HepG2 (cell line): ENCODE data around the gene NLGN4X. TPM values are rescaled to one million over a fixed set of nuclear protein-coding genes. Genes with fewer than 3 reads are reported as not detected.

Experiments
- SYNCRIP ChIP-seq: fragments of 200-400 bp; formaldehyde crosslinking; IDR thresholded peaks from 2 replicates; pipeline ENCODE4 v1.6.1; 2018; ENCODE audit warnings: mild to moderate bottlenecking, low read depth, low read length; ENCODE audit not compliant: insufficient read depth
- ZNF556 ChIP-seq: sonication (generic); formaldehyde crosslinking; IDR thresholded peaks from 2 replicates; pipeline ENCODE4 v1.4.0; 2020; ENCODE audit warnings: mild to moderate bottlenecking, missing genetic modification reagents, borderline replicate concordance
- ZNF83 ChIP-seq: sonication (generic); formaldehyde crosslinking; IDR thresholded peaks from 2 replicates; pipeline ENCODE4 v1.4.0; 2020; ENCODE audit warnings: missing genetic modification reagents, mild to moderate bottlenecking, borderline replicate concordance
- polyA plus RNA-seq, 8 experiments: library from polyadenylated mRNA; depleted of rRNA in 3 of 8; stranded (reverse) in 7 of 8; unstranded in 1 of 8; fragments of >200 nt; fragmentation: Illumina TruSeq in 4 of 8; extraction: Trizol in 4 of 8; gene quantifications; 2 replicates each; pipeline versions ENCODE4 v1.2.1 to v1.2.3, GENCODE V29; 2011 to 2016; ENCODE audit warnings: low read depth in 4 of 8, missing spikeins in 1 of 8, mixed read lengths in 1 of 8; ENCODE audit not compliant: insufficient read depth in 1 of 8
- total RNA-seq, 5 experiments: library from RNA; depleted of rRNA; stranded (reverse); fragments of >200 nt; fragmentation: Illumina TruSeq; extraction: Trizol; gene quantifications; 2 replicates each; pipeline ENCODE4 v1.2.3, GENCODE V29; 2016; ENCODE audit warnings: low read depth in 1 of 5
- TF ChIP-seq, protein P1 (sequence below): IDR thresholded peaks from 2 replicates; pipeline ENCODE4 v1.6.1; 2012; ENCODE audit warnings: low read length, improper control_type of control experiment
- TF ChIP-seq, protein P2 (sequence below): sonication (generic); formaldehyde crosslinking; IDR thresholded peaks from 2 replicates; pipeline ENCODE4 v1.4.0; 2020; ENCODE audit warnings: mild to moderate bottlenecking, missing genetic modification reagents, borderline replicate concordance
- TF ChIP-seq, protein P3 (sequence below): sonication (generic); formaldehyde crosslinking; IDR thresholded peaks from 2 replicates; pipeline ENCODE4 v1.5.0; 2020; ENCODE audit warnings: mild to moderate bottlenecking, missing genetic modification reagents, borderline replicate concordance

NLGN4X gene
- total and polyA plus RNA-seq, 2 of the 13 experiments (the other 11 are each of a cell fraction or from before 2014, with no cell fraction given) = not detected

DNA sequence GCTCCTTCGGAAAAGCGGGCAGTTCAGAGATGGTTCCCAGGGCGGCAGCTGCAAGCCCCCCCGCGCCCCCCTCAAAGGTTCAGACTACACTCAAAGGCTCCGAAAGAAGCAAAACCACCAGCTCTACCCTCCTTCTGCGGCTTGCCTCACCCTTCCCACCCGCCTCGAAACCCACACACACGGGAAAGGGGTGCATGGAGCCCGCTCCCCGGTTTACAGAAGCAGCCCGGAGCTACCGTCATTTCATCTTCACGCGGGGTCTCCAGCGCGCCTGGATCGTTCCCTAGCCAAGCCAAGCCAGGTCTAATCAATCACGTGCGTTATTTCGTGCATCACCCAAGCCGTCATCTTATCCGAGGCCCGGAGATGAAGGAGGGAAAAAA is 1.2 kb downstream of the NLGN4X start (continued):
- no peak for TF ChIP-seq SYNCRIP
- TF ChIP-seq, protein P1, sequence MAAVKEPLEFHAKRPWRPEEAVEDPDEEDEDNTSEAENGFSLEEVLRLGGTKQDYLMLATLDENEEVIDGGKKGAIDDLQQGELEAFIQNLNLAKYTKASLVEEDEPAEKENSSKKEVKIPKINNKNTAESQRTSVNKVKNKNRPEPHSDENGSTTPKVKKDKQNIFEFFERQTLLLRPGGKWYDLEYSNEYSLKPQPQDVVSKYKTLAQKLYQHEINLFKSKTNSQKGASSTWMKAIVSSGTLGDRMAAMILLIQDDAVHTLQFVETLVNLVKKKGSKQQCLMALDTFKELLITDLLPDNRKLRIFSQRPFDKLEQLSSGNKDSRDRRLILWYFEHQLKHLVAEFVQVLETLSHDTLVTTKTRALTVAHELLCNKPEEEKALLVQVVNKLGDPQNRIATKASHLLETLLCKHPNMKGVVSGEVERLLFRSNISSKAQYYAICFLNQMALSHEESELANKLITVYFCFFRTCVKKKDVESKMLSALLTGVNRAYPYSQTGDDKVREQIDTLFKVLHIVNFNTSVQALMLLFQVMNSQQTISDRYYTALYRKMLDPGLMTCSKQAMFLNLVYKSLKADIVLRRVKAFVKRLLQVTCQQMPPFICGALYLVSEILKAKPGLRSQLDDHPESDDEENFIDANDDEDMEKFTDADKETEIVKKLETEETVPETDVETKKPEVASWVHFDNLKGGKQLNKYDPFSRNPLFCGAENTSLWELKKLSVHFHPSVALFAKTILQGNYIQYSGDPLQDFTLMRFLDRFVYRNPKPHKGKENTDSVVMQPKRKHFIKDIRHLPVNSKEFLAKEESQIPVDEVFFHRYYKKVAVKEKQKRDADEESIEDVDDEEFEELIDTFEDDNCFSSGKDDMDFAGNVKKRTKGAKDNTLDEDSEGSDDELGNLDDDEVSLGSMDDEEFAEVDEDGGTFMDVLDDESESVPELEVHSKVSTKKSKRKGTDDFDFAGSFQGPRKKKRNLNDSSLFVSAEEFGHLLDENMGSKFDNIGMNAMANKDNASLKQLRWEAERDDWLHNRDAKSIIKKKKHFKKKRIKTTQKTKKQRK = no peak
- TF ChIP-seq ZNF83 = no peak
- no peak for TF ChIP-seq ZNF556
- TF ChIP-seq, protein P2, sequence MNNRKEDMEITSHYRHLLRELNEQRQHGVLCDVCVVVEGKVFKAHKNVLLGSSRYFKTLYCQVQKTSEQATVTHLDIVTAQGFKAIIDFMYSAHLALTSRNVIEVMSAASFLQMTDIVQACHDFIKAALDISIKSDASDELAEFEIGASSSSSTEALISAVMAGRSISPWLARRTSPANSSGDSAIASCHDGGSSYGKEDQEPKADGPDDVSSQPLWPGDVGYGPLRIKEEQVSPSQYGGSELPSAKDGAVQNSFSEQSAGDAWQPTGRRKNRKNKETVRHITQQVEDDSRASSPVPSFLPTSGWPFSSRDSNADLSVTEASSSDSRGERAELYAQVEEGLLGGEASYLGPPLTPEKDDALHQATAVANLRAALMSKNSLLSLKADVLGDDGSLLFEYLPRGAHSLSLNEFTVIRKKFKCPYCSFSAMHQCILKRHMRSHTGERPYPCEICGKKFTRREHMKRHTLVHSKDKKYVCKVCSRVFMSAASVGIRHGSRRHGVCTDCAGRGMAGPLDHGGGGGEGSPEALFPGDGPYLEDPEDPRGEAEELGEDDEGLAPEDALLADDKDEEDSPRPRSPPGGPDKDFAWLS (CRISPR knock-in tag) = no peak
- TF ChIP-seq, protein P3, sequence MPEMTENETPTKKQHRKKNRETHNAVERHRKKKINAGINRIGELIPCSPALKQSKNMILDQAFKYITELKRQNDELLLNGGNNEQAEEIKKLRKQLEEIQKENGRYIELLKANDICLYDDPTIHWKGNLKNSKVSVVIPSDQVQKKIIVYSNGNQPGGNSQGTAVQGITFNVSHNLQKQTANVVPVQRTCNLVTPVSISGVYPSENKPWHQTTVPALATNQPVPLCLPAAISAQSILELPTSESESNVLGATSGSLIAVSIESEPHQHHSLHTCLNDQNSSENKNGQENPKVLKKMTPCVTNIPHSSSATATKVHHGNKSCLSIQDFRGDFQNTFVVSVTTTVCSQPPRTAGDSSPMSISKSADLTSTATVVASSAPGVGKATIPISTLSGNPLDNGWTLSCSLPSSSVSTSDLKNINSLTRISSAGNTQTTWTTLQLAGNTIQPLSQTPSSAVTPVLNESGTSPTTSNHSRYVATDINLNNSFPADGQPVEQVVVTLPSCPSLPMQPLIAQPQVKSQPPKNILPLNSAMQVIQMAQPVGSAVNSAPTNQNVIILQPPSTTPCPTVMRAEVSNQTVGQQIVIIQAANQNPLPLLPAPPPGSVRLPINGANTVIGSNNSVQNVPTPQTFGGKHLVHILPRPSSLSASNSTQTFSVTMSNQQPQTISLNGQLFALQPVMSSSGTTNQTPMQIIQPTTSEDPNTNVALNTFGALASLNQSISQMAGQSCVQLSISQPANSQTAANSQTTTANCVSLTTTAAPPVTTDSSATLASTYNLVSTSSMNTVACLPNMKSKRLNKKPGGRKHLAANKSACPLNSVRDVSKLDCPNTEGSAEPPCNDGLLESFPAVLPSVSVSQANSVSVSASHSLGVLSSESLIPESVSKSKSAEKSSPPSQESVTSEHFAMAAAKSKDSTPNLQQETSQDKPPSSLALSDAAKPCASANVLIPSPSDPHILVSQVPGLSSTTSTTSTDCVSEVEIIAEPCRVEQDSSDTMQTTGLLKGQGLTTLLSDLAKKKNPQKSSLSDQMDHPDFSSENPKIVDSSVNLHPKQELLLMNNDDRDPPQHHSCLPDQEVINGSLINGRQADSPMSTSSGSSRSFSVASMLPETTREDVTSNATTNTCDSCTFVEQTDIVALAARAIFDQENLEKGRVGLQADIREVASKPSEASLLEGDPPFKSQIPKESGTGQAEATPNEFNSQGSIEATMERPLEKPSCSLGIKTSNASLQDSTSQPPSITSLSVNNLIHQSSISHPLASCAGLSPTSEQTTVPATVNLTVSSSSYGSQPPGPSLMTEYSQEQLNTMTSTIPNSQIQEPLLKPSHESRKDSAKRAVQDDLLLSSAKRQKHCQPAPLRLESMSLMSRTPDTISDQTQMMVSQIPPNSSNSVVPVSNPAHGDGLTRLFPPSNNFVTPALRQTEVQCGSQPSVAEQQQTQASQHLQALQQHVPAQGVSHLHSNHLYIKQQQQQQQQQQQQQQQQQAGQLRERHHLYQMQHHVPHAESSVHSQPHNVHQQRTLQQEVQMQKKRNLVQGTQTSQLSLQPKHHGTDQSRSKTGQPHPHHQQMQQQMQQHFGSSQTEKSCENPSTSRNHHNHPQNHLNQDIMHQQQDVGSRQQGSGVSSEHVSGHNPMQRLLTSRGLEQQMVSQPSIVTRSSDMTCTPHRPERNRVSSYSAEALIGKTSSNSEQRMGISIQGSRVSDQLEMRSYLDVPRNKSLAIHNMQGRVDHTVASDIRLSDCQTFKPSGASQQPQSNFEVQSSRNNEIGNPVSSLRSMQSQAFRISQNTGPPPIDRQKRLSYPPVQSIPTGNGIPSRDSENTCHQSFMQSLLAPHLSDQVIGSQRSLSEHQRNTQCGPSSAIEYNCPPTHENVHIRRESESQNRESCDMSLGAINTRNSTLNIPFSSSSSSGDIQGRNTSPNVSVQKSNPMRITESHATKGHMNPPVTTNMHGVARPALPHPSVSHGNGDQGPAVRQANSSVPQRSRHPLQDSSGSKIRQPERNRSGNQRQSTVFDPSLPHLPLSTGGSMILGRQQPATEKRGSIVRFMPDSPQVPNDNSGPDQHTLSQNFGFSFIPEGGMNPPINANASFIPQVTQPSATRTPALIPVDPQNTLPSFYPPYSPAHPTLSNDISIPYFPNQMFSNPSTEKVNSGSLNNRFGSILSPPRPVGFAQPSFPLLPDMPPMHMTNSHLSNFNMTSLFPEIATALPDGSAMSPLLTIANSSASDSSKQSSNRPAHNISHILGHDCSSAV = no peak
